ENCODE results near the gene MEX3C.

MEX3C gene

GRCh38 chr18:51132256-51132935 is 65.1 kb downstream of the MEX3C start:
- H3K36me3 ChIP-seq (ENCODE audit: insufficient read depth, low read length): no peaks in the 10 kb centered on the region
- no peak overlapping the region for H3K9ac ChIP-seq (ENCODE audit: low read depth, low read length)
- peaks cover 7% of the 10 kb centered on the region for H3K4me1 ChIP-seq (ENCODE audit: insufficient read depth, low read length)
- H3K9me3 ChIP-seq (ENCODE audit: control insufficient read depth, insufficient read depth, low read length): no peaks in the 10 kb centered on the region

- H3K9ac ChIP-seq (ENCODE audit: low read depth, low read length): no peak overlapping the region
- no peaks in the 10 kb centered on the region for H3K36me3 ChIP-seq (ENCODE audit: insufficient read depth, low read length)
- H3K4me1 ChIP-seq (ENCODE audit: insufficient read depth, low read length): no peaks in the 10 kb centered on the region
- no peaks in the 10 kb centered on the region for H3K9me3 ChIP-seq (ENCODE audit: control insufficient read depth, insufficient read depth, low read length)
These were observed 68.9 kb downstream of the MEX3C start for GRCh38 chr18:51128533-51128932.

DNA sequence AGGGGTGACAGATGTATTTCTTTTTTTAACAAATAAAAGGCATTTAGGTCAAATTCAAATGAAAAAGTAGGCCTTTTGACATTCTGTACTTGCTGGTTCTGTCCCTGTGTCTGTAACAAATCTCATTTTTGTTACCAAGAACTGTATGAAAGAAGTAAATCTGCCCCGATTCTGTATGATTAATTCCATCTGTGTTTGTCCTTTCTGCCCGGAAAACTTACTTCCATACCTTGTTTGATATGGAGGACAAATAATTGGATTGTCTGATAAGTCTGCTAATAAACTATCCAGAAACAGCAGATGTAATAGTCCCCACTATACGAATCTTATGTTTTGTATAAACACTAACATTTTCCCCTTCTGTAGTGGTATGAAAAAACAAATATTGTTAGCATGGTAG is 69.8 kb downstream of the MEX3C start:
- H3K36me3 ChIP-seq (ENCODE audit: insufficient read depth, low read length): no peaks in the 10 kb centered on the region

DNA sequence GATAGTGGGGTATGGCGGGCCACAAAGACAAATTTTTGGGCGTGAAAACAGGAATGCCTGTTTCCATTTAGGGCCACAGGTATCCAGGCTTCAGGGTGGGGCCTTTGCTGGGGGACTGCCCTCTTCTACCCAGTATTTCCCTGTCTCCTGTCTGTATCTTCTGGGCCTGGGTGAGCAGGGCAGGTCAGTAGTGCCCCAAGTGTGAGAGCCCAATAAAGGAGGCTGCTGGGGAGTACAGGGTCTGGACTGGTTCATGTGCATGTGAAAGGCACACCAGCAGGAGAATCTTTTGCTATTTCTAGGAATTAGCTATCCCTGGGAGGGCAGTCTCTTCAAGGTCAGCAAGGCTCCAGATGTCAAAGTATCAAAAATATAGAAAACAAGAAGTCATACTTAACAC is 71.5 kb downstream of the MEX3C start:
- H3K9ac ChIP-seq (ENCODE audit: low read depth, low read length): no peak overlapping the region
- no peaks in the 10 kb centered on the region for H3K4me1 ChIP-seq (ENCODE audit: insufficient read depth, low read length)
- no peaks in the 10 kb centered on the region for H3K9me3 ChIP-seq (ENCODE audit: control insufficient read depth, insufficient read depth, low read length)
- no peaks in the 10 kb centered on the region for H3K36me3 ChIP-seq (ENCODE audit: insufficient read depth, low read length)

More for the DNA sequence above, 69.8 kb downstream of the MEX3C start:
- Histone ChIP-seq H3K9me3 (ENCODE audit: control insufficient read depth, insufficient read depth, low read length) (no peaks in the 10 kb centered on the region), H3K9ac (ENCODE audit: low read depth, low read length) (no peak overlapping the region), H3K4me1 (ENCODE audit: insufficient read depth, low read length) (no peaks in the 10 kb centered on the region)

Data from ES-I3 (cell line).